Spleen (tissue), 3 donors: ENCODE data around the gene BARX1.

Source experiments
- POLR2A ChIP-seq, 3 donors: fragments of 450-650 bp; IDR thresholded peaks; one replicate each; pipeline ENCODE4 v1.5.1; 2017; ENCODE audit warnings: antibody characterized with exemption in 3 of 3, mild to moderate bottlenecking in 1 of 3
- POLR2AphosphoS5 ChIP-seq, 3 donors: sonication (generic); formaldehyde crosslinking; IDR thresholded peaks; one replicate each; pipeline ENCODE4 v1.5.1; 2017; ENCODE audit warnings: antibody characterized with exemption in 3 of 3

DNA sequence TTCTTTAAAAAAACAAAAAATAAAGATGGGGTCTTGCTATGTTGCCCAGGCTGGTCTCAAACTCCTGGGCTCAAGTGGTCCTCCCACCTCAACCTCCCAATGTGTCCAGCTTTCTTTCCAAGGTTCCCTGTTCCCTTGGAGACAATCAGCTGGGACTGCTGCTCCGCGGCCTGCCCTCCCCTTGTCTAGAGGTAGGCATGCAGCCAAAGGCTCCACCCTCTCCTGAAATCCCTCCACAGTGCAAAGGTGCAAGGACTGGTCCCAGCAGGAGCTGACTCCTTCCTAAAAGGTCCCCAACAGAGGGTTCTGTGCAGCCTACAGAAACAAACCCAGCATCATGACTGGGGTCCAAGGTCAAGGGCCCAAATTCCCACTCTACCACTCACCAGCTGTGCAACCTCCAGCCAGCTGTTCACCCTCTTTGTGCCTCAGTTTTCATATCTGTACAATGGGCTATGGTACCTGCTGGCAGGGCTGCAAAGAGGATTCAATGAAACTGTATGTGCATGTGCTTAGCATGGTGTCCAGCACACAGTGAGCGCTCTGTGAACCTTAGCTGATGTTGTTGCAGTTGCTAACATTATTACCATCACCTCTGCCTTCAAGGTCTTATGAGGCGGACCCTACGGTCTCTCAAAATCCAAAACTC, 47.5 kb downstream of the BARX1 start:
- no peak for TF ChIP-seq POLR2AphosphoS5 (IDR thresholded peaks at IDR 0.05)
- TF ChIP-seq POLR2A (IDR thresholded peaks at IDR 0.05) = no peak
